ENCODE data around the gene CES2.

- TF ChIP-seq PML (IDR thresholded peaks at IDR 0.05; ENCODE audit: low read length) (no peak), HDGF (IDR thresholded peaks at IDR 0.05) (no peak), ATF7 (IDR thresholded peaks at IDR 0.05; ENCODE audit: low read depth) (no peak), EGR1 (IDR thresholded peaks at IDR 0.05; ENCODE audit: borderline replicate concordance in 1 of 2, low read depth in 2 of 2, low read length in 2 of 2) (no peak)
These were observed 45.7 kb upstream of the CES2 start for GRCh38 chr16:66889622-66890021.
